Neural crest cell (in vitro differentiated cells): Measurements from ENCODE around the gene SLC35F6. TPM values are rescaled to one million over a fixed set of nuclear protein-coding genes. Genes with fewer than 3 reads are reported as not detected.

Experiments
- DNase-seq: peaks from one replicate; pipeline ENCODE4 v3.0.0; 2021; ENCODE audit warnings: low read depth, mixed read lengths, low spot score
- H3K27ac Mint-ChIP-seq: one replicate; pipeline ENCODE4 v1.8.0; 2021; ENCODE audit warnings: mild to moderate bottlenecking, mixed read lengths; ENCODE audit not compliant: unreplicated experiment
- H3K27me3 Mint-ChIP-seq: 2 replicates; pipeline ENCODE4 v1.8.0; 2021; ENCODE audit warnings: low read depth, mild to moderate bottlenecking, mixed read lengths
- H3K36me3 Mint-ChIP-seq: 2 replicates; pipeline ENCODE4 v1.8.0; 2021; ENCODE audit warnings: low read depth, mild to moderate bottlenecking, mixed read lengths
- H3K4me1 Mint-ChIP-seq: 2 replicates; pipeline ENCODE4 v1.8.0; 2021; ENCODE audit warnings: mixed read lengths
- H3K4me3 Mint-ChIP-seq: one replicate; pipeline ENCODE4 v1.8.0; 2021; ENCODE audit warnings: mild to moderate bottlenecking, mixed read lengths
- H3K9me3 Mint-ChIP-seq: 2 replicates; pipeline ENCODE4 v1.8.0; 2021; ENCODE audit warnings: mixed read lengths
- CTCF ChIP-seq: fragments of 200-600 bp; sonication (generic); conservative IDR thresholded peaks from 2 replicates; pipeline ENCODE4 v1.5.0; 2021; ENCODE audit warnings: antibody characterized with exemption, mild to moderate bottlenecking
- total RNA-seq: library from RNA; stranded (reverse); gene quantifications from 2 replicates; pipeline ENCODE4 v1.2.1, GENCODE V29; 2021

The SLC35F6 gene
- total RNA-seq, 1 donor from 2014 or later: 30.6 TPM

GRCh38 chr2:26727641-26728561, 36.2 kb upstream of the SLC35F6 start:
- H3K4me3 Mint-ChIP-seq: no peak overlapping the region
- no peak for DNase-seq
- H3K9me3 Mint-ChIP-seq: no peaks in the 10 kb centered on the region
- no peaks in the 10 kb centered on the region for H3K27me3 Mint-ChIP-seq
- H3K27ac Mint-ChIP-seq: no peak overlapping the region
- TF ChIP-seq CTCF: no peak
- H3K4me1 Mint-ChIP-seq: peaks cover 10% of the 10 kb centered on the region
- H3K36me3 Mint-ChIP-seq: no peaks in the 10 kb centered on the region

- no peaks in the 10 kb centered on the region for H3K9me3 Mint-ChIP-seq
- H3K4me3 Mint-ChIP-seq: no peak overlapping the region
- no peak for DNase-seq
- no peak for TF ChIP-seq CTCF
- H3K36me3 Mint-ChIP-seq: no peaks in the 10 kb centered on the region
- no peak overlapping the region for H3K27ac Mint-ChIP-seq
- H3K4me1 Mint-ChIP-seq: peaks cover 6% of the 10 kb centered on the region
- H3K27me3 Mint-ChIP-seq: no peaks in the 10 kb centered on the region
These were observed 34.8 kb upstream of the SLC35F6 start for GRCh38 chr2:26729311-26729710.

- no peaks in the 10 kb centered on the region for H3K36me3 Mint-ChIP-seq
- no peak overlapping the region for H3K4me3 Mint-ChIP-seq
- TF ChIP-seq CTCF: no peak
- peaks cover 9% of the 10 kb centered on the region for H3K4me1 Mint-ChIP-seq
- H3K27me3 Mint-ChIP-seq: no peaks in the 10 kb centered on the region
- H3K9me3 Mint-ChIP-seq: no peaks in the 10 kb centered on the region
- no peak for DNase-seq
- H3K27ac Mint-ChIP-seq: no peak overlapping the region
These were observed 33.3 kb upstream of the SLC35F6 start for GRCh38 chr2:26730549-26731344.

GRCh38 chr2:26731714-26732113, 32.4 kb upstream of the SLC35F6 start:
- H3K4me3 Mint-ChIP-seq: no peak overlapping the region
- no peak for DNase-seq
- H3K36me3 Mint-ChIP-seq: no peaks in the 10 kb centered on the region
- no peaks in the 10 kb centered on the region for H3K27me3 Mint-ChIP-seq
- H3K27ac Mint-ChIP-seq: no peak overlapping the region
- TF ChIP-seq CTCF: no peak
- H3K9me3 Mint-ChIP-seq: no peaks in the 10 kb centered on the region
- peaks cover 18% of the 10 kb centered on the region for H3K4me1 Mint-ChIP-seq

GRCh38 chr2:26732446-26732845, 31.6 kb upstream of the SLC35F6 start:
- DNase-seq: no peak
- Mint-ChIP-seq H3K36me3 (no peaks in the 10 kb centered on the region), H3K9me3 (no peaks in the 10 kb centered on the region), H3K4me1 (peaks cover 23% of the 10 kb centered on the region), H3K27me3 (no peaks in the 10 kb centered on the region), H3K27ac (no peak overlapping the region), H3K4me3 (no peak overlapping the region)
- TF ChIP-seq CTCF: no peak
